Measurements from ENCODE around the gene CDC37.

- TF ChIP-seq POLR2AphosphoS5 (IDR thresholded peaks at IDR 0.05; ENCODE audit: low read depth, low read length), result no peak
- TF ChIP-seq POLR2A (IDR thresholded peaks at IDR 0.05; ENCODE audit: low read depth, low read length), result no peak
- no peak for TF ChIP-seq TAF1 (IDR thresholded peaks at IDR 0.05; ENCODE audit: low read depth, low read length)
- no peak for TF ChIP-seq POU2F2 (IDR thresholded peaks at IDR 0.05; ENCODE audit: low read depth, low read length)
- no peak for TF ChIP-seq PAX5 (IDR thresholded peaks at IDR 0.05; ENCODE audit: insufficient read depth, low read length, severe bottlenecking)
These were observed 45.7 kb upstream of the CDC37 start for GRCh38 chr19:10449037-10449436.

Measured in GM12891 (cell line).